HG02759 (cell line): ENCODE data around the gene SUSD4.
"Not testable (repeated sequence)": the region's sequence is repeated elsewhere in the genome, so short reads cannot be mapped to it uniquely, and the experiment has no call there.

ENCODE experiments used
- ATAC-seq: cut with Tn5 transposase; IDR thresholded peaks from one replicate; pipeline ENCODE4 v1.9.1; 2021; ENCODE audit warnings: mild to moderate bottlenecking, moderate library complexity; ENCODE audit not compliant: unreplicated experiment

The SUSD4 gene

GRCh38 chr1:223257856-223258550 is 106.0 kb downstream of the SUSD4 start:
- no peak for ATAC-seq

DNA sequence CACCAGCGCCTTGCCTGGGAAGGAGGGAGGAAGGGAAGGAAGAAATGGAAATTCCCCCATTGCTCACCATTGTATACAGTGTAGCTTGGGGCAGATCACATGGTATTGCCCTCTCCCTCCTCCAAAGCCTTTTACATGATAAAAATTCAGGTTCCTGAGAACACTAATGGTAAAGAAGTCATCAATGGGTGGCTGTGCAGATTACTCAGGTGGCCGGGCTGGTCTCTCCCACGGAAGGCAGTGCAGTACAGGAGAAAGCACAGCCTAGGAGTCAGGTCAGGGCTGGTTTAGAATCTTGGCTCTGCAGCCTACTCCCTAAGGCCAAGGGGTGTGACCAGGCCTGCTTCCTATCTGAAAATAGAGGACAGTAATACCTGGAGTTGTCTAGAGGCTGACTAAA is 107.9 kb downstream of the SUSD4 start:
- no peak for ATAC-seq

GRCh38 chr1:223253916-223254315 is 110.1 kb downstream of the SUSD4 start:
- no peak for ATAC-seq

DNA sequence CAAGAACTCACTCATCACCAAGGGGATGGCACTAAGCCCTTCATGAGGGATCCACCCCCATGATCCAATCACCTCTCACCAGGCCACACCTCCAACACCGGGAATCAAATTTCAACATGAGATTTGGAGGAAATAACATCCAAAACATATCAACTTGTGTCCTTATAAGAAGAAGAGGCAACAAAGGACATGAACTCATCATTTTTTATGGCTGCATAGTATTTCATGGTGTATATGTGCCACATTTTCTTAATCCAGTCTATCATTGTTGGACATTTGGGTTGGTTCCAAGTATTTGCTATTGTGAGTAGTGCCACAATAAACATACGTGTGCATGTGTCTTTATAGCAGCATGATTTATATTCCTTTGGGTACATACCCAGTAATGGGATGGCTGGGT is 112.6 kb downstream of the SUSD4 start:
- ATAC-seq: not testable (repeated sequence)

DNA sequence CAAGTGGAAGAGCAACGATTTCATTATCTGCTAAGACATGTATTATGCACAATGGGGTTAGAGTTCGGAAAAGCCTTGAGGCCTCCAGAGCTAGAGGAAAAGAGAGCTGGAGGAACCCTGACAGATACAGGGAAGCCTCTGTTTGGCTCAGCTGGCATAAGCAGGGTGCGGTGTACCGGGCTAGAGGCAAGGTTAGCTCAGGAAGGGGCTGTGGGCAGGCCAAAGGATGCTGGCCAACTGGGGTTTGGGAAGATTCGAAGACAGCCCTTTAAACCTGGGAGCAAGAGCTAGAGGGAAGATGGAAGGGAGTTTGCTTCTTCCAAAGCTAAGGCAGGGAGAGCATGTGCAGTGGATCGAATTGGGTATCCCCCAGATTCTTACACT is 113.4 kb downstream of the SUSD4 start:
- no peak for ATAC-seq

GRCh38 chr1:223249854-223250631 is 113.9 kb downstream of the SUSD4 start:
- no peak for ATAC-seq

- no peak for ATAC-seq
Observed at GRCh38 chr1:223248770-223249140, 115.2 kb downstream of the SUSD4 start.

DNA sequence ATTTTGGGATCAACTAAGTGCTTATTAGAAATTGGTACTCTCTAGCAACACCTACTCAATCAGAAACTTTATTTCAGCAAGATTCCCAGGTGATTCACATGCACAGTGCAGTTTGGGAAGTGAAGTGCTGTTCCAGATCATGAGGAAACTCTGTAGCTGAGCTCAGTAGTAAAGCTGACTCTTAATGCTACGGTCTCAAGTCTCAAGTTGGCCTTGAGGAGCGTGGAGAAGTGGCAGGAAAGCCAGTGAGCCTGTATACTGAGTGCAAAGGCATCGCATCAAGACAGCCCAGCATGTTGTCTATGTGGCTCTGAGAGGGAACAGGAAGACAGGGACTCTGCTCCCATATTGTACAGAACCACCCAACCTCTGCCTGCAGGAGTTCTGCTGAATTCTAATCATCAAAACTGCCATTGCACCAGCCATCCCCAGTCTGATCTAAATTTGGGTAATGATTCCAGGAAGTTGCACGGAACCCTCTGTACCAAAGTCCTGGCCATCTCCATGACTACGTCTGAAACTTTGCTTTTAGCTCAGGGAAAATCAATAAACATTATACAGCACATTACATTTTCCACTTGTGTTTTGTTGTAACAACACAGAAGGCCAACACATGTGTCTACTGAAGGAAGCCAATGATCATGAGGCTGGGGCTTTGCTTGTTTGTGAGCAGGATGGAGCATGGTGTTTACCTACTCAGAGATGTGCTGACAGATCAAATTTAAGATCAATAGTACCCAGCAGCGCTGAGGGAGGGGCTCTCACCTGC is 115.8 kb downstream of the SUSD4 start:
- no peak for ATAC-seq

- no peak for ATAC-seq
Observed at GRCh38 chr1:223246476-223247112, 117.4 kb downstream of the SUSD4 start.

DNA sequence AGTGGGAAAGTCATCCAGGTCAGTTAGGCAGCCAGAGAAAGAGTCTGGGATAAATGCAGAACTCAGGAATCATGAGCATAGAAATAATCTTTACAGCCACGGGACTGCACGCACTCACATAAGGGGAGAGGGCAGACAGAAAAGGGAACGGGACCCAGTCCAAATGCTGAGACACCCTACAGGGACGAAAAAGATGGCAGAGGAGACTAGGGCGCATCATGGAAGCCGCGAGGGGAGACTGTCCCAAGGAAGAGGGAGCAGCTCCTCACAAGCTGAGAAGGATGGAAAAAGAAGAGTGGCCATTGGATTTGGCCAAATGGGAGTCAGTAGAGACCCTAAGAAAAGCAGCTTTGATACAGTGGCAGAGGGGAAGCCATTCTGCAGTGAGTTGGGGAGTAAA is 118.0 kb downstream of the SUSD4 start:
- ATAC-seq: no peak

DNA sequence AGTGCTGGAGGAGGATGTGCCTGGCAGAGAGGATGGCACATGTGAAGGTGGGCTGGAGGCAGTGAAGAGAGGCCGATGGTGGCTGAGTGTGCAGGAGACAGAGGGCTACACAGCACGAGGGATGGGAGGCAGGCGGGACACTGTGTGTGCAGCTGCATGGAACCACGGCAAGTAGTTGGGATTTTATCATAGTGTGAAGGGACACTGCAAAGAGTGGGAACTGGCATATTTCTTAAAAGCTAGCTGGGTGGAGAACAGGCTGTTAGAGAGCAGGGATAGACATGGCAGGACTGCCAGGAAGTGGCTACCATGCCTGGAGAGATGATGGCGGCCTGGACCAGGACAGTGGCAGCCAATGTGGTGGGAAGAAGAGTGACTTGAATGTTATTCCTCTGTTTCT is 118.6 kb downstream of the SUSD4 start:
- ATAC-seq: no peak

DNA sequence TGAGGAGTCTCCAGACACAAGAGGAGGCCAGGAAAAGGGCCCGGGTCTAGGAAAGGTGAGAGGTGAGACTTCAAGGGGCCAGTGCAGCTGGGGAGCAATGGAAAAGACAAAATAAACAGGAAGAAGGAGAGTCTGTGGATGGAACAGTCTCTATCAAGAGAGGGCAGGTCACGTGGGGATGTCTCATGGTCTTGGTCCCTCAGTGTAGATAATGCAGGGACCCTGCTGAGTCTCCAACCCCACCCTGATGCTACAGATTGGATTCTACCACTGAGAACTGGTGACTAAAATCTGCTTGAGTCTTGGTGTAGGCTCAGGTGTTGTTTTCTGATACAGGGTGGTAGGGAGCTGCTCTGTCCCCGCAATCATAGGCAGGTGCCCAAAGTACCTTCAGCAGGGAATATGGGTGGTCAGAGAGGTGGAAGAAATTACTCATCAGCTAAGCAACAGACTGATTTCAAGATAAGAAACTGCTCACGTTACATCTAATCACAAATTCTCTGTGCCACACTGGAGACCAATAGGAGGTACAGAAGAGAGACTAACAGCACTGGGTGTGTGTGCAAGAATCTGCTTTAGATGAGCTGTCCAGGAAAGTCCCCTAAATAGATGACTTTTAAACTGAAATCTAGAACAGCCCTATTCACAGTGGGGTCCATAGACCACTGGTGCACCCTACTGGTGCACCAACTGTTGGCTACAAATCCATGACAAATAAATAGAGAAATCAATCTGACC is 119.4 kb downstream of the SUSD4 start:
- ATAC-seq: peak; percentile 81

GRCh38 chr1:223243441-223244050 is 120.4 kb downstream of the SUSD4 start:
- ATAC-seq: no peak

DNA sequence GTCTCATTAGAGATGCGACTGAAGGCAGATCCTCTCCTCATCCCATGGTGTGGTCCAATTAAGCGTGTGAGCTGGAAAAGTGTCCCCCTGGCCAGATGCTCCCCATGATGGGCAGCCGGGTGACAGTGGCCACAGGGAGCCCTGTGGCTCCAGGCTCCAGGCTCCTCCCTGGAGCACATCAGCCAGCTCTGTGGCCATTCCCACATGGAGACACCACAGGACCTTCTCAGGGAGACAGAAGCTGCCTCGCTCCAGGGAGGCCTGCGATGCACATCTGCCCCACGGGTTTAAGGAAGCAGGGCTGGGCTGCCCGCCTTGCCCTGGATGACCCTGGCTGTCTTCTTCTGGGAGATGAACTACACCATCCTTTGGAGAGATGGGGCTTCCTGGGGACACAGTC is 121.0 kb downstream of the SUSD4 start:
- ATAC-seq: no peak

GRCh38 chr1:223242382-223242955 is 121.5 kb downstream of the SUSD4 start:
- ATAC-seq: no peak

- ATAC-seq: no peak
Observed at GRCh38 chr1:223240122-223240521, 123.9 kb downstream of the SUSD4 start.

- ATAC-seq: no peak
Observed at GRCh38 chr1:223235091-223235490, 128.9 kb downstream of the SUSD4 start.

DNA sequence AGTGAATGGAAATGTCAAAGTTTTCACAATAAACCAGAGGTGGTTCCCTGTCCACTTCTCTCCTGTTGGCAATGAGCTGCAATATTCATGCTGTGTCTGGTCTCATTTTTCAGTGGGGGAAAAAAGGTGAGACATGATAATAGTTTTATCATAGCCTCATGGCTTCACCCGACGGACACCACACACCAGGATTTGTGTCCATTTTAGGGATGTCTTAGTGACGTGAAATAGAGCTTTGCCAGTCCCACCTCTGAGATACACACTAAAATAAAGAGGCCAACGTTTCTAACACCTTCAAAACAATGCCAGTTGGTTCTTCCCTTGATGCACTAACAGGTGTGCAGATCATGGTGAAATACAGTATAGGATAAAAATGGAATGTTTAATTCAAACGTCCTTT is 129.4 kb downstream of the SUSD4 start:
- no peak for ATAC-seq

GRCh38 chr1:223234170-223234514 is 129.8 kb downstream of the SUSD4 start:
- no peak for ATAC-seq
